ENCODE measurements around the gene DNAH12. TPM values are rescaled to one million over a fixed set of nuclear protein-coding genes. Genes with fewer than 3 reads are reported as not detected.
A peak's percentile ranks its signal among the peaks of the same experiment; 100 is the strongest.

Gene DNAH12
- total and polyA plus RNA-seq, 9 of the 15 experiments (the other 6 are each of a cell fraction or from before 2014, with no cell fraction given) = 0.01 to 0.04 (median 0.01) TPM; not detected in 5

- Histone ChIP-seq H3K4me2 (ENCODE audit: insufficient read depth, low read length) (no peak overlapping the region), H3K9me1 (ENCODE audit: control insufficient read depth, insufficient read depth, low read length) (no peaks in the 10 kb centered on the region), H3K36me3 (ENCODE audit: control insufficient read depth, insufficient read depth, low read length) (no peaks in the 10 kb centered on the region), H3K27ac (ENCODE audit: extremely low read depth, low read depth, low read length) (no peak overlapping the region), H3K9me3 (replicated peaks; ENCODE audit: control insufficient read depth, insufficient read depth, low read depth, low read length) (no peaks in the 10 kb centered on the region), H2AFZ (ENCODE audit: low read depth, low read length) (no peak overlapping the region), H3K9ac (ENCODE audit: insufficient read depth in 1 of 2, low read depth in 2 of 2, low read length in 2 of 2) (no peak overlapping the region), H3K4me3 (no peak overlapping the region), H3K79me2 (ENCODE audit: control insufficient read depth, insufficient read depth, low read length) (no peaks in the 10 kb centered on the region), H4K20me1 (replicated peaks; ENCODE audit: control insufficient read depth, insufficient read depth, low read length) (no peaks in the 10 kb centered on the region), H3K4me1 (replicated peaks in 1 of 2; ENCODE audit: control insufficient read depth in 2 of 2, insufficient read depth in 2 of 2, low read length in 2 of 2) (no peaks in the 10 kb centered on the region; a peak in 1 of 5 replicates), H3K27me3 (ENCODE audit: control insufficient read depth in 2 of 2, insufficient read depth in 2 of 2, low read length in 2 of 2) (no peaks in the 10 kb centered on the region)
- WGBS (ENCODE audit: insufficient coverage, low coverage, missing lambda C conversion rate) = 20% methylated on average over 5 of the region's 5 CpGs
- intact Hi-C loops (cut with micrococcal nuclease) = no loop called here
- FAIRE-seq (no peak), DNase-seq (ENCODE audit: extremely low read depth in 1 of 4, low spot score in 3 of 4) (no peak), ATAC-seq (no peak)
- BruUV-seq (replicated peaks) = no TSS peak
- in situ Hi-C loops (cut with MboI) = no loop called here
- POLR2A ChIA-PET = interaction anchor here (0.5 kb wide), 1 partner anchor 71 kb away, joined by 3 read pairs; no protein-coding TSS in a partner anchor
- CTCF ChIA-PET (ENCODE audit: low intra/inter-chr PET ratio) = no interaction called here
- TF ChIP-seq TAL1 (IDR thresholded peaks at IDR 0.05) = no peak
- TF ChIP-seq SMARCC2 (IDR thresholded peaks at IDR 0.05; ENCODE audit: low read depth) = no peak
- TF ChIP-seq GTF2A2 (tag; IDR thresholded peaks at IDR 0.05) = no peak
- TF ChIP-seq TBP (optimal IDR thresholded peaks at IDR 0.05; ENCODE audit: low read depth, low read length) = no peak
These were observed 122.8 kb downstream of the DNAH12 start for GRCh38 chr3:57421336-57421735.

- H3K9ac ChIP-seq (ENCODE audit: insufficient read depth in 1 of 2, low read depth in 2 of 2, low read length in 2 of 2) = no peak overlapping the region
- POLR2A ChIA-PET = no interaction called here
- no peak overlapping the region for H3K27ac ChIP-seq (ENCODE audit: extremely low read depth, low read depth, low read length)
- DNase-seq (ENCODE audit: extremely low read depth in 1 of 4, low spot score in 3 of 4) (peak in 2 of 4 experiments; percentile 26 to 55), FAIRE-seq (no peak), ATAC-seq (peak; percentile 63)
- no peak overlapping the region for H2AFZ ChIP-seq (ENCODE audit: low read depth, low read length)
- CTCF ChIA-PET (ENCODE audit: low intra/inter-chr PET ratio) = no interaction called here
- no peaks in the 10 kb centered on the region for H3K36me3 ChIP-seq (ENCODE audit: control insufficient read depth, insufficient read depth, low read length)
- H3K9me1 ChIP-seq (ENCODE audit: control insufficient read depth, insufficient read depth, low read length) = no peaks in the 10 kb centered on the region
- intact Hi-C loops (cut with micrococcal nuclease) = no loop called here
- no peak overlapping the region for H3K4me2 ChIP-seq (ENCODE audit: insufficient read depth, low read length)
- no peaks in the 10 kb centered on the region for H3K79me2 ChIP-seq (ENCODE audit: control insufficient read depth, insufficient read depth, low read length)
- in situ Hi-C loops (cut with MboI) = no loop called here
- H4K20me1 ChIP-seq (replicated peaks; ENCODE audit: control insufficient read depth, insufficient read depth, low read length) = no peaks in the 10 kb centered on the region
- BruUV-seq (replicated peaks) = no TSS peak
- H3K4me3 ChIP-seq = no peak overlapping the region
- no peaks in the 10 kb centered on the region for H3K27me3 ChIP-seq (ENCODE audit: control insufficient read depth in 2 of 2, insufficient read depth in 2 of 2, low read length in 2 of 2)
- 0% methylated on average over 2 of the region's 2 CpGs for WGBS (ENCODE audit: insufficient coverage, low coverage, missing lambda C conversion rate)
- H3K4me1 ChIP-seq (replicated peaks in 1 of 2; ENCODE audit: control insufficient read depth in 2 of 2, insufficient read depth in 2 of 2, low read length in 2 of 2) = no peaks in the 10 kb centered on the region; a peak in 1 of 5 replicates
- H3K9me3 ChIP-seq (replicated peaks; ENCODE audit: control insufficient read depth, insufficient read depth, low read depth, low read length) = no peaks in the 10 kb centered on the region
- TF ChIP-seq DPF2 (IDR thresholded peaks at IDR 0.05) (0 out of 2 replicates have a peak, but pooled peaks have one; percentile 23), MGA (IDR thresholded peaks at IDR 0.05) (no peak), TAL1 (IDR thresholded peaks at IDR 0.05) (peak; percentile 24; the same call in 1 of the 2 replicates)
These were observed 124.1 kb downstream of the DNAH12 start for GRCh38 chr3:57420001-57420400.
